ENCODE results near the gene SGTA.

Gene SGTA

GRCh38 chr19:2803486-2804155 lies 20.5 kb upstream of the SGTA start:
- Histone ChIP-seq H3K9me2 (replicated peaks; ENCODE audit: insufficient read depth, low read length) (no peaks in the 10 kb centered on the region), H2AFZ (ENCODE audit: low read length) (no peak overlapping the region), H3K9me3 (replicated peaks; ENCODE audit: insufficient read depth, low read length) (no peaks in the 10 kb centered on the region), H3K27ac (ENCODE audit: low read length) (no peak overlapping the region), H3K36me3 (replicated peaks; ENCODE audit: insufficient read depth, low read length) (peaks cover 25% of the 10 kb centered on the region), H3K4me2 (ENCODE audit: low read depth, low read length) (no peak overlapping the region), H4K20me1 (ENCODE audit: insufficient read depth, low read length) (no peaks in the 10 kb centered on the region), H3K4me3 (ENCODE audit: low read length) (no peak overlapping the region), H3K79me2 (ENCODE audit: low read length) (peaks cover 7% of the 10 kb centered on the region), H3K9ac (ENCODE audit: low read length) (no peak overlapping the region), H3K27me3 (replicated peaks; ENCODE audit: insufficient read depth, low read length) (no peaks in the 10 kb centered on the region), H3F3A (ENCODE audit: insufficient read depth, low read length) (no peaks in the 10 kb centered on the region), H3K4me1 (ENCODE audit: low read length) (no peaks in the 10 kb centered on the region)
- DNase-seq = no peak
- no peak for TF ChIP-seq EZH2 (optimal IDR thresholded peaks at IDR 0.05; ENCODE audit: low read depth, low read length)
- TF ChIP-seq CTCF (IDR thresholded peaks at IDR 0.05; ENCODE audit: low read length) = no peak
- no peak for TF ChIP-seq EZH2phosphoT487 (IDR thresholded peaks at IDR 0.05; ENCODE audit: low read length)

- no peak for DNase-seq
- Histone ChIP-seq H3K9ac (ENCODE audit: low read length) (no peak overlapping the region), H3K4me3 (ENCODE audit: low read length) (no peak overlapping the region), H3K4me2 (ENCODE audit: low read depth, low read length) (no peak overlapping the region), H3K4me1 (ENCODE audit: low read length) (no peaks in the 10 kb centered on the region), H3K27me3 (replicated peaks; ENCODE audit: insufficient read depth, low read length) (no peaks in the 10 kb centered on the region), H2AFZ (ENCODE audit: low read length) (no peak overlapping the region), H3K36me3 (replicated peaks; ENCODE audit: insufficient read depth, low read length) (peaks cover 22% of the 10 kb centered on the region), H3K9me3 (replicated peaks; ENCODE audit: insufficient read depth, low read length) (no peaks in the 10 kb centered on the region), H3K9me2 (replicated peaks; ENCODE audit: insufficient read depth, low read length) (no peaks in the 10 kb centered on the region), H4K20me1 (ENCODE audit: insufficient read depth, low read length) (no peaks in the 10 kb centered on the region), H3K79me2 (ENCODE audit: low read length) (peaks cover 7% of the 10 kb centered on the region), H3K27ac (ENCODE audit: low read length) (no peak overlapping the region), H3F3A (ENCODE audit: insufficient read depth, low read length) (no peaks in the 10 kb centered on the region)
- no peak for TF ChIP-seq EZH2phosphoT487 (IDR thresholded peaks at IDR 0.05; ENCODE audit: low read length)
- no peak for TF ChIP-seq CTCF (IDR thresholded peaks at IDR 0.05; ENCODE audit: low read length)
- TF ChIP-seq EZH2 (optimal IDR thresholded peaks at IDR 0.05; ENCODE audit: low read depth, low read length) = no peak
Measured at GRCh38 chr19:2802826-2803225, 19.8 kb upstream of the SGTA start.

DNA sequence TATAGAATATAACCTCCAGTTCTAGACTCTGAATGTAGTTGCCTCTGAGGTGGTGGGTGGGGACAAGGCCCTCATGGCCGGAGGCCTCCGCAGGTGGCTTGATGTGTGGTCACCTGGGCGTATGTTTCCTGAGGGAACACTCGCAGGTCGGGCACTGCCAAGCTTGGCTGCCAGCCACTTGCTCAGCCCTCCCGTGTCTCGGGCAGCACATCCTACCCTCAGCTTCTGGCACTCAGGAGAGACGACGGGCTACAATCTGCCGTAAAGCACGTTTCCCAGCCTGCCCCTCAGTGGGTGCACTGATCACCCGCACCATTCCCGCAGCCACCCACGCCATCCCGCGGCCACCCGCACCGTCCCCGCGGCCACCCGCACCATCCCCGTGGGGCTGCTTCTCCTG lies 17.4 kb upstream of the SGTA start:
- H3K9me2 ChIP-seq (replicated peaks; ENCODE audit: insufficient read depth, low read length) = no peaks in the 10 kb centered on the region
- DNase-seq = no peak
- no peaks in the 10 kb centered on the region for H3K27me3 ChIP-seq (replicated peaks; ENCODE audit: insufficient read depth, low read length)
- no peak for TF ChIP-seq EZH2 (optimal IDR thresholded peaks at IDR 0.05; ENCODE audit: low read depth, low read length)
- no peak for TF ChIP-seq CTCF (IDR thresholded peaks at IDR 0.05; ENCODE audit: low read length)
- TF ChIP-seq EZH2phosphoT487 (IDR thresholded peaks at IDR 0.05; ENCODE audit: low read length) = no peak
- no peak overlapping the region for H3K9ac ChIP-seq (ENCODE audit: low read length)
- no peaks in the 10 kb centered on the region for H4K20me1 ChIP-seq (ENCODE audit: insufficient read depth, low read length)
- peaks cover 18% of the 10 kb centered on the region for H3K36me3 ChIP-seq (replicated peaks; ENCODE audit: insufficient read depth, low read length)
- H2AFZ ChIP-seq (ENCODE audit: low read length) = no peak overlapping the region
- peaks cover 15% of the 10 kb centered on the region for H3K79me2 ChIP-seq (ENCODE audit: low read length)
- no peak overlapping the region for H3K4me3 ChIP-seq (ENCODE audit: low read length)
- no peaks in the 10 kb centered on the region for H3K9me3 ChIP-seq (replicated peaks; ENCODE audit: insufficient read depth, low read length)
- H3K27ac ChIP-seq (ENCODE audit: low read length) = no peak overlapping the region
- H3F3A ChIP-seq (ENCODE audit: insufficient read depth, low read length) = no peaks in the 10 kb centered on the region
- H3K4me1 ChIP-seq (ENCODE audit: low read length) = no peaks in the 10 kb centered on the region
- H3K4me2 ChIP-seq (ENCODE audit: low read depth, low read length) = no peak overlapping the region
